Fibroblast of skin of scalp (primary cell): ENCODE measurements around the gene SPATA31C1.
"Not testable (repeated sequence)": the region's sequence is repeated elsewhere in the genome, so short reads cannot be mapped to it uniquely, and the experiment has no call there.

Experiments
- DNase-seq: peaks from one replicate; pipeline ENCODE4 v3.0.0-alpha.2; 2013

The SPATA31C1 gene

DNA sequence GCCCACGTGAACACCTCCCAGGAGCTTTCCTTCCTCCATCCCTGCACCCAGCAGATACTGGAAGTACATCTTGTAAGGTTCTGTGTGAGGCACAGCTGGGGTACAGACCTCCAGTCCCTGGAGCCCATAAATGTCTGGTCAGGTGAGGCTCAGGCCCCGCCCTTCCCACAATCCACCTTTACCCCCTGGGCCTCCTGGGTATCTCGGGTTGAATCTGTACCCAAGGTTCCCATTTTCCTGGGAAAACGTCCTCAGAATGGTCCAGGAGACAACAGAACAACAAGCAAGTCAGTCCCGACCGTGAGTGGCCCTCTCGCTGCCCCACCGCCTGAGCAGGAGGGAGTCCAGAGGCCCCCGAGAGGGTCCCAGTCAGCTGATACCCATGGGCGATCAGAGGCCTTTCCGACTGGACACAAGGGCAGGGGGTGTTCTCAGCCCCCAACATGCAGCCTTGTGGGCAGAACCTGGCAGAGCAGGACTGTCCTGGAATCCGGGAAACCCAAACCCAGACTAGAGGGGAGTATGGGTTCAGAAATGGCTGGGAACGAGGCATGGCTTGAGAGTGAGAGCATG is 30.7 kb upstream of the SPATA31C1 start:
- DNase-seq = no peak

DNA sequence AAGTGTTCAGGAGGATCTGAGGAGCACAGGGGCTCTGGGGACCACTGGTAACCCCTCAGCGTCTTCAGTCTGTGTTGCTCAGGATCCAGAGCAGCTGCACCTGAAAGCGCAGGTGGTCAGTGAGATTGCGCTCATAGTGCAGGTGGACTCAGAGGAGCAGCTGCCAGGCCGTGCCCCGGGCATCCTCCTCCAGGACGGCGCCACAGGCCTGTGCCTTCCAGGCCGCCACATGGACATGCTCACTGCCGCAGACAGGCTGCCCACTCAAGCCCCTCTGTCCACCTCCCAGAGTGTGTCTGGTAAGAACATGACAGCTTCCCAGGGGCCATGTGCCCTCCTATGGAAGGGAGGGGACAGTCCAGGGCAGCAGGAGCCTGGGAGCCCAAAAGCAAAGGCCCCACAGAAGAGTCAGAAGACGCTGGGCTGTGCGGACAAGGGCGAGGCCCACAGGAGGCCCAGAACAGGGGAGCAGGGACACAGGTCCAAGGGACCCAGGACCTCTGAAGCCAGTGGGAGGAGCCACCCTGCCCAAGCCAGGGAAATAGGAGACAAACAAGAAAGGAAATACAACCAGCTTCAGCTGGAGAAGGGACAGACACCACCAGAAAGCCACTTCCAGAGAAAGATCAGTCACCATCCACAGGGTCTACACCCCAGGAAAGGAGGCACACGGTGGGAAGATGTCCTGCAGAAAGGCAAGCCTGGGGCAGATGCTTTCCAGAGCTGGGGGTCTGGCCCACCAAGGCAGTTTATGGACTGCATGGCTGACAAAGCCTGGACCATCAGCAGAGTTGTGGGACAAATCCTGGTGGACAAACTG is 29.9 kb upstream of the SPATA31C1 start:
- DNase-seq = no peak

DNA sequence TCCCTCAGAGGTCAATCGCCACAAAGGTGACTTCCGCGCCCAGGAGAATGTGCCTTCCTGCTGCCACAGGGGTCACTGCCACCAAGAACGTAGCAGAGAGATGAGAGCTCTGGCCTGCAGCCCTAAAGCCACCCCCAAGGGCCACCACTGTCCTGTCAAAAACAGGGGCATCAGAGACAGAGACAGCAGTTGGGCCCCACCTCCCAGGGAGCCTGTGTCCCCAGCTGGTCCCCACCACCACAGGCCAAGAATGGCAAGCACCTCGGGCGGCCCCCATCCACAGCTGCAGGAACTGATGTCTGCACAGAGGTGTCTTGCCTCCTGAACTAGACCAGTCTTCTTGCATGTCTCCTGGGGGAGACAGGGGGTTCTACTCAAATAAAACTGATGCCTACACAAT is 29.3 kb upstream of the SPATA31C1 start:
- no peak for DNase-seq

DNA sequence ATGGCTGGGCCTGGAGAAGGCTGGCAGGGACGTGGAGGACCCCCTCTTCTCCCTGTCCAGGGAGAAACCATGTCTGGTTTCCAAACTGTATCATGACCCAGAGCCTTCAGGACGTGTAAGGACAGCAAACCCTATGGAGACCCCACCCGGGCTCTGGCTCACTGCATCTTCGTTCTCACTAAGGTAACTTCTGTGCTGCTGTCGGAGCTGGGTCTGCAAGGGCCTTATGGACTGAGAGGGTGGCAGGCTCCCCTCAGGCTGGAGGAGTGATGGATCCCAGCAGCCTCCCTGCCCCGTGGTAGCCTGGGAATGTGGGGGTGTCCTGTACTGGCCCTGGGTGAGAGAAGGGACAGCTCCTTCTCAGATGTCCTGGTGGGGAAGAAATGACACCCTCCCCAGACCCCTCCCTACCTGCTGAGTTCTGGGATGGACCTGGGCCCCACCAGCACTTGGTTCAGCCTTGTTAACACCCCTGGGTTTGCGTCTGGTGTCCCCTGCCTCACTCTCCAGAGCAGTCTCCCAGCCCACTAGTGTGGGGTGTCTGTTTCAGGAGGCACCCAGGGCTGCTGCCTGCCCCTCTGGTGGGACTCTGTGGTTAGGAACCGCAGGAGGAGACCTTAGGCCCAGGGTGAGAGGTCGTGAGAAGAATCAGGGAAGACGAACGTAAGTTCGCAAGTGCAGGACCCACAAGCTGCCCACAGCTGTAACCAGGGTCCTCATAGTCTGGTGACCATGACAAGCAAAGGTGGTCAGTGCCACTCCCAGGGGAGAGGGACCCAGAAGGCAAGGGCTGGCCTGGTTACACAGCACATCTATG is 28.5 kb upstream of the SPATA31C1 start:
- no peak for DNase-seq

DNA sequence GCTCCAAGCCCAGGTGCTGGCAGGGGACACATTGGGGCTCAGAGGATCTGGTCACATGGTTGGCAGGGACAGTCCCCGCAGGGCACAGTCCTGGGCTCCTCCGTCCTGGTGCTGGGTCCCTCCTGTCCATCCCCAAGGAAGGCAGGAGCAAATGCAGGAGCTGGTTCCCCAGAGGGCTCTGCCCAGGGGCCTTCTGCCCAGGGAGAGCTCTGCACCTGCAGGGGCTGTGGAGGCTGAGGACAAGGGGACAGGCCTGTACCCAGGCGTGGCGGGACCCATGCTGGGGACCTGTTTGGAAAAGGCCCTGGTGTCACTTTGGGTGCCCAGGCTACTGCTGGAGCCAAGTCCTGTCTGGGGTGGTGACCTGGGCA is 27.9 kb upstream of the SPATA31C1 start:
- DNase-seq = no peak

DNA sequence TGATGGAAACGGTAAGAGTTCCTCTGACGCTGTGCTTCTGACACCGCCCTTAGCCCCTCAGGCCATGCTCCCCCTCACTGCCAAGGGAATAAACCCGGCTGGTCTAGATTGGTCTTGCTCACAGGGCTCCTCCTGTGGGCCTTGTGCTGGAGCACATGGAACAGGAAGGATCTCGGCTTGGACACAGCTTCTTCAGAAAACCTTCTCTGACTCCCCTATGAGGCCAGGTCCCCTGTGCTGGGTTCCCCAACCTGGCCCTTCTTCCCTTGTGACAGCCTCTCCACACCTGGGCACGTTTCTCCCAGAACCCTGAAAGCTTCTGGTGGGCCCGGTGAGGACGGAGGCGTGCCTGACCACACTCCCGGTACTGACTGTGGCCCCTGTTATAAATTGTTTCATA is 26.9 kb upstream of the SPATA31C1 start:
- no peak for DNase-seq

DNA sequence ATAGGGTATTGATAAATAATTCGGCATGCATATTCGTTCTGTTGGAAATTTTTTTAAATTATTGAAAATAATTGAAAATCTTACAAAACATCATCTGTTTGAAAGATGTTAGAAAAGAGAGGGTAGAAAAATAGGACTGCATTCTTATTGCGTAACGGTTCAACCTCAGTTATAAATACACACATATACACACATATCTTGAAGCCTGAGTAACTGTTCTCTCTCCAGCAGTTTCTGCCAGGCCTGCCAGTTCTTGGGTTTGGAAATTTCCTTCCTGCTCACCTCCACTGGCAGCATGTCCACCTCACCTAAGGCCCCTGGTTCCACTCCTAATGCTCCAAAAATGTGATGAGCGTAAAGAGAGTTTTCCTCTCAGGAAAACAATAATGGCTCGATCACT is 26.0 kb upstream of the SPATA31C1 start:
- no peak for DNase-seq

DNA sequence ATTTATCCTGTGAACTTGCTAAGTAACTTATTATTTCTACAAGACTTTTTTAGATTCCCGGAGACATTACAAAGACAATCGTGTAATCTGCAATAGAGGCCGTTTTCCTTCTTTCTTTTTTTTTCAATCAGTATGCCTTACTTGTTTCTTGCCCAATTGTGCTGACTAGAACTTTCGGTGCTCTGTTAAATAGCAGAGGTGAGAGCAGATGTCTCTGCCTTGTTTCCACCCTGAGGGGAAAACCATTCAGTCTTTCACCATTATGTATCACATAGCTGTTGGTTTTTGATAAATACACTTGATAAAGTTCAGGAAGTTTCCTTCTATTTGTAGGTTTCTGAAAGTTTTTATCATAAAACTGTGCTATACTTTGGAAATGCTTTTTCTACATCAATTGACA is 24.8 kb upstream of the SPATA31C1 start:
- DNase-seq = no peak

DNA sequence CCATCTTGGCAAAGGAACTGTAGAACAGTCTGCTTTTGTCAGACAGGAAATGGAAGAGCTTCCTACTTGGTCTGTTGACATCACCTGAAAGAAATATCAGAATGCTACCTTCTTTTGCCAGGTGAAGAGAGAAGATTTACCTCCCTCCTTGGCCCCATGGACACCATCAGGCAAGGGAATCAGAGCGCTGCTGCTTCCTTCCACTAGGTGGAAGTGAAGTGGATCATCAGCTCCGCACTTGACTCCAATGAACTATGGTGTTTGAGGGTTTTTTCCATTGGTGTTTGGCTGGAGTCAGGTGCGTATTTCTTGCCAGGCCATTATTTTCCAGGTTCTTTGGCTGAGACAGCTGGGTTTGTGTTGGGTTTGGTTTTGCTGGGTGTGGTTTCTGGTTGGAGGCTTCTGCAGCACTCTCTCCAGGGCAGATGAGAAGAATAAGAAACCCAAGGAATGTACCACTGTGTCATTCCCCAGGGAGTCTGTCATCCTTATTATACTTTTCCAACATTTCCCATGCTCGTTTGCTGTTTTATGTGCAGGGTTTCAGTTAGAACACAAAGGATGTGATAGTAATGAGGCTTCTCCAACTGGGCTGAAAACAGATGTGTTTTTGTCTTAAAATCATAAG is 22.6 kb upstream of the SPATA31C1 start:
- DNase-seq = no peak

DNA sequence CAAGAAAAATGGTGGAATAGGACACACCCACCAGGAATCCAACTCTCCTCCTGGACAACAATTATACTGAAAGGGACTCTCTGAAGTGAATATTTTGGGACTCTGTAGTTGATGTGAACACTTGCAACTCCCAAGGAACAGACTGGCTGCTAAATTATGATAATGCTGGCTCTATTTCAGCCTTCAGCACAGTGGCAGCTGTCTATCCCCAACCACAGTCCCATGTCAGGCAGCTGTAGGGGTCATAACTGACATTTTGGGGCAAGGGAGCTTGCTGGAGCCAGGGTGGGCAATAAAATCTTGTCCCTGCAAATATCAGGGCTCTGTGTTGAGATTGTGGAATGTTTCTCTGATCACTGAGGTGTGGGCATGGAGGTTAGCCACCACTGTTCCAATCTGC is 20.9 kb upstream of the SPATA31C1 start:
- no peak for DNase-seq

DNA sequence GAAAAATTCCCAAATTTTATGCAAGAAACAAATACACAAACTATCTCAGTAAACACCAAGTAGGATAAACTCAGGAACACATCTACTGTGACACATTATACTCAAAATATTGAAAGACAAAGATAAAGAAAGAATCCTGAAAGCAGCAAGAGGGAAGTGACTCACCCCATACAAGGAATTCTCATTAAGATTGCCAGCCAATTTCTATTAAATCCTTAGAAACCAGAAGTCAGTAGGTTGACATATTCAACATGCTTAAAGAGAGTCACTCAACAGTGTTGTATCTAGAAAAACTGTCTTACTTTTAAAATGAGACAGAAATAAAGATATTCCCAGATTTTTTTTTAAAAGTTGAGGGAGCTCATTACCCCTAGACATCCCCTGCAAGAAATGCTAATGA is 19.6 kb upstream of the SPATA31C1 start:
- no peak for DNase-seq

DNA sequence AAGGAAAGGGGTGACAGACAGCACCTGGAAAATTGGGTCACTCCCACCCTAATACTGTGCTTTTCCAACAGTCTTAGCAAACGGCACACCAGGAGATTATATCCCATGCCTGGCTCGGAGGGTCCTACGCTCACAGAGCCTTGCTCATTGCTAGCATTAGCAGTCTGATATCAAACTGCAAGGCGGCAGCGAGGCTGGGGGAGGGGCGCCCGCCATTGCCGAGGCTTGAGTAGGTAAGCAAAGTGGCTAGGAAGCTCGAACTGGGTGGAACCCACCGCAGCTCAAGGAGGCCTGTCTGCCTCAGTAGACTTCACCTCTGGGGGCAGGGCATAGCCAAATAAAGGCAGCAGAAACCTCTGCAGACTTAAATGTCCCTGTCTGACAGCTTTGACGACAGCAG is 15.4 kb upstream of the SPATA31C1 start:
- not testable (repeated sequence) for DNase-seq

DNA sequence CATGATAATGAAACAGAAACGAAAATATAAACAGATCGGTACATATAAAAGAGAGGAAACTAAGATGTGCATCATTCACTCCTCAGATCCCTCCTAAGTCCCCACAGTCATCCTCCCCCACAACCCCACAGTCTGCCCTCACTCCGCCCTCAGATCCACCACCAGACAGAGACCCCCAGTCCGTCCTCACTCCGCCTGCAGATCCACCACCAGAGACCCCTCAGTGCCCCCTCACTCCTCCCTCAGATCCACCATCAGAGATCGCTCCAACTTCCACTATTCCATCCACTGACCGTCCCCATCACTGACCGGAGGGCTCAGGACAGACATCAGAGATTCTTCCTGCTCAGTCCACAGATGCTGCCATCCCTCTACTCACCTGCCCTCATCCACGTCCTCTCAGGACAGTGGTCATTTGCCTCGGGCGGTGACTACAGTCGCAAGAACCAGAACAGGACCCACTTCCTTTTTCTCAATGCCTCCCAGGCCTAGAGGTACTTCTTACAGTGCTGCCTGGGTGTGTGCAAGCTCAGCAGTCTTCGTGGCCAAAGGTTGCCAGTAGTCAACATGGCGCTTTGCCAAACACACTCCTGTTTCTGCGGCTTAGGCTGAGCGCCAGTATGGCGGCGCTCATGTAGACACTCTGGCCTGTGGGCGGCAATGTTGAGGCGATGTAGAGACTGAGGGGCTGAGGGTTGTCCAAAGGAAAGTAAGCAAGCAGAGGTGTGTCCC is 8.3 kb upstream of the SPATA31C1 start:
- no peak for DNase-seq

DNA sequence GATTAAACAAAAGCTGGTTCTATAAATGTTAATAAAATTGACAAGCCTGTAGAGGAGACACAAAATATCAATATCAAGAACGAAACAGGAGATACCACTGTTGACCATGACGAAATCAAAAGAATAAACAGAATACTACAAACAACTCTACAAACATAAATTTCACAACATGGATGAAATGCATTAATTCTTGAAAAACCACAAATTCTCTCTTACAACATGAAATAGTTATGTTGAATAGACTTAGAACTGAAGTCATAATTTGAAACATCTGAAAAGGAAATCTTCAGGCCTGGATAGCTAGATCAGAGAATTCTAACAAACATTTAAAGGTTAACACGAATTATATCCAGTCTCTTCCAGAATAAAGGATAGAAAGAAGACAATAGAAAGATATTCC is 6.9 kb upstream of the SPATA31C1 start:
- DNase-seq = no peak

DNA sequence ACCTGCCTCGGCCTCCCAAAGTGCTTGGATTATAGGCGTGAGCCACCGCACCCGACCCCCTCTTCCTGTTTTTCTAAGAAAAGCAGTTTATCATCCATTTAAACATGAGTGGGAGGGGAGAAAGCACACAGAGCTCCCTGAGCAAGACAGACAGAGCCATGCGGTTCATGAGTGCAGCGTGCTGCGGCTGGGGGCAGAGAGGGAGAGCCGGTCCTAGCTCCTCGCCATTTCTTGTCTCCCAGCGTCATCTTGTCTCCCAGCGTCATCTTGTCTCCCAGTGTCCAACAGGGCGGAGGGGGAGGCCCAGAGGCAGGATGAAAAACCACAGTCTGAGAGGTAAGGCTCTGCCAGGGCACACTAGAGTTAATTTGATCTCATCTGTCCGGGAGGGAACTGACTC is 1.3 kb downstream of the SPATA31C1 start:
- not testable (repeated sequence) for DNase-seq

DNA sequence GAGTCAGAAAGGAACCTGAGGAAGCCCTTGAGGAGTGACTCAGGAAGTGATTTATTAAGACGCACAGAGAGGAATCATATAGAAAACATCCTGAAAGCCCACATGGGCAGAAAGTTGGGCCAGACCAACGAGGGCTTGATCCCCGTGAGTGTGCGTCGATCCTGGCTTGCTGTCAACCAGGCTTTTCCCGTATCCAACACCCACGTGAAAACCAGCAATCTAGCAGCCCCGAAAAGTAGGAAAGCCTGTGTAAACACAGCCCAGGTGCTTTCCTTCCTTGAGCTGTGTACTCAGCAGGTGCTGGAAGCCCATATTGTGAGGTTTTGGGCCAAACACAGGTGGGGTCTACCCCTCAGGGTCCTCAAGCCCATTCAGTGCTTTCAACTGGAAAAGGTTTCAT is 3.8 kb downstream of the SPATA31C1 start:
- not testable (repeated sequence) for DNase-seq

DNA sequence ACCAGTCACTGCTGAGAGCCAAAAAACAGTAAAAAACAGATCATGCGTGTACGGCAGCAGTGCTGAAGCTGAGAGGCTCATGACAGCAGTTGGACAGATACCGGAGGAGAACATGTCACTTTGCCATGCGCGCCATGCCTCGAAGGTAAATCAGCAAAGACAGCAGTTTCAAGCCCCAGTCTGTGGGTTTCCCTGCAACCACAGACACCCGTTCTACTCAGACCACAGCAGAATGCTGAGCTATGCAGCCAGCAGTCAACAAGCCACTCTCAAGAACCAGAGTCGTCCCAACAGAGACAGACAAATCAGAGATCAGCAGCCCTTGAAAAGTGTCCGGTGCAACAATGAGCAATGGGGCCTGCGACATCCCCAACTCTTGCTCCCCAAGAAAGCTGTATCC is 5.2 kb downstream of the SPATA31C1 start:
- not testable (repeated sequence) for DNase-seq

DNA sequence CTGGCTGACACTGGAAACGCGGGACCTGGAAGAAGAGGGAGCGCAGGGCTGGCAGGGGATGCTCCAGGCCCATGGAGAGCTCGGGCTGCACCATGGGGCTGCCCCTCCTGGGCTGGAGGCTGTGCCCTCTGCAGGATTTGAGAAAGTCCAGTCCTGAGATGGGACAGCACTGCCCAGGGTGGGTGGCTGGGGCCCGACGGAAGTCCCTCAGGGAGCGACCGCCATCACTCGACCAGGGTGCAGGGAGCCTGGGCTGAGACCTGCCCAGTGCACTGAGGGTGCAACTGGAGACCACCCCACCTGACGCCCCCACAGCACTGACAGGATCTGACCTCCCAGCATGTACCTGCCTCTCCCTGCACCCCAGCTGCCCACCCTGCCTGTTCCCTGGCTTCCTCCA is 7.1 kb downstream of the SPATA31C1 start:
- DNase-seq = not testable (repeated sequence)

DNA sequence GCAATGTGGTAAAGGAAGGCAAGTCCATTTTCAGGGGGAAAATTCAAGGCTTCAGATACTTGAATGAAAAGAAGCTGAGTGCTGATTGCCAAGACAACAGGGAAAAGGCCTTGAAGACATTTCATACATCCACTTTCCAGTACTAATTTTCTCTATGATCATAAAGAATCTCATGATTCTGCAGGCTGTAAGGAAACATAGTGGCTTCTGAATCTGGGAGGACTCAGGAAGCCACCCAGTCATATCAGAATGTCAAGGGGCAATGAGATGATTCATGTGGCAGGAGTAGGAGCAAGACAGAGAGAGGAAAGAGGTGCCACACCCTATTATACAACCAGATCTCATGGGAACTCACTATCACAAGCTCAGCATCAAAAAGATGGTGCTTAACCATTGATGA is 11.4 kb downstream of the SPATA31C1 start:
- not testable (repeated sequence) for DNase-seq

DNA sequence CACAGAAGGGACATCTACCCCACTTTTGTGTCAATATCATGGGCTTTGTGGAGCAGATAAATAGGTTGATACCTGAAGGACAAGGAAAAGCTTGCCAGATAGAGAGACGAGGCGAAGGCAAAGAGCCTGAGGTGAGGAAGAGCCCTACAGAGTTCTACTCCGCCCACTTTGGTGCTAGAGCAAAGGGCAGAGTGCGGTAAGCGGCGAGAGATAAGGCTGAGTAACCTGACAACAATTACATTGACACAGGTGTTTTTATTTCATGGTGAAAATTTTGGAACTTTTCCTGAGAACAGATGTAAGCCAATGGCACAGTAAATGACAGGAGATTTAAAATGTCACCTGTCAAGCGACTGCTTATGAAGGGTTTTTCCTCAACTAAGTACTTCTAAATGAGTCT is 16.7 kb downstream of the SPATA31C1 start:
- DNase-seq = not testable (repeated sequence)

DNA sequence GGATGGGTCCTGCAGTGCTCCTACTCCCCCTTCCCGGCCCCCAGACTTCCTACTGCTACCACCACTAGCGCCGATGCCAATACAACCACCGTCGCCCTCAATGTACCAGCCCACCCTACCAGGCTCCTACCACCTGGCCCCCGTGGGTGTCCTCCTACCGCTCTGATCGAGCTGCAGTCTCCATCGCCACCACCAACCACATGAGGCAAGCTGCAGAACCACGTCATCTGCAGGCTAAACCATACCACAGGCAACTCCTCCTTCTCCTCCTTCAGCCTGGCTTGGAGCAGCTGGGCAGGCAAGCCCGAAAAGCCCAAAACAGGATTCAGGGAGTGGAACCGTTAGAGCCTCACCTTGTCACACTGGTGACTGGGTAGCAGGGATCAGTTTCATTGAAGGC is 19.6 kb downstream of the SPATA31C1 start:
- not testable (repeated sequence) for DNase-seq

DNA sequence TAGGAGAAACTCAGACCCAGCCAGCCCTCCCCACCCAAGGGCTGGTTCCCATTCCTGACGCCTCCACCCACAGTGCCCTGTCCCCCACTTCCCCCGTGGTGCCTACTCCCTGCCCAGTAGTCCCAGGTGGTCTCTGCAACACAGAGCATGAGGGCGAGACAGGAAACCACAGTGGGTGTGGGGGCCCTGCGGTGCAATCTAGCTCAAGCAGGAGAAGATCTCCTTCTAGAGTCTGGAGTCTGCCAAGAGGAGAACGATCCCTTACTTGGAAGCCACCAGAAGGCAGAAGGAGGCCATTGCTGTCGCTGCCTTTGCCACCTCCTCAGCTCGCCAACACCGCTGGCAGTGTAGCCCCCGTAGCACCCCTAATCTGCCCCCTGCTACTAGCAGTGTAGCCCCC is 20.2 kb downstream of the SPATA31C1 start:
- not testable (repeated sequence) for DNase-seq
